Measurements from ENCODE around the gene CHCHD6. TPM values are rescaled to one million over a fixed set of nuclear protein-coding genes. Genes with fewer than 3 reads are reported as not detected.

Gene CHCHD6
- total RNA-seq, 4 donors from 2014 or later: 15.6 to 25.8 (median 21.2) TPM

DNA sequence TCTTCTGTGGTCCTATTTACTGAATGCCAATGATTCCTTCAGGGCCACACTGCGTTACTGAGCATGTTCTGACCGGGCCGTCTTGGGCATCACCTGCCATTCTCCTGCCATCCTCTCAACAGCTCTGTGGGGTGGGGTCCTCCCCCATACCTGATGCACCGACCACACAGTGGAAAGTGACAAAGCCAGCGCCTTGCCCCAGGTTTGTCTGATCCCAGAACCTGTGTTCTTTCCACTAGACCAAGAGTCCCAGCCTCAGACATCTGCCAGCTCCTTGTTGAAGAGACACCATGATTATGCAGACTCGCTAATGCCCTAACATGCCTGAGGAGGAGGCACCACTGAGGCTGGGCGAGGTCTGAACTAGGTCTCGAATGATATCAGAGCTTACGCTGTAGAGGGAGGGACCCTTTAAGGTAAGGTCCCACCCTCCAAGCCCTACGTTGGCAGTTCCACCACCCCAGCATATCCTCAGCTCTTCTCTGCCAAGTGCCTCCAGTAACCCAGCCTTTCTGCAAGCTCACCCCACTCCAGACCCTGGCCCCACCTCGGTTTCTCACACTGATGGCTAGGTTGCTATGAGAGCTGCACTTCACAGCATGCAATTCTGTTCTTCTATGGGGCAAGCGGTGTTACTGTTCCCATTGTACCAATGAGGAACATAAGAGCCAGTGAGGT is 249.1 kb downstream of the CHCHD6 start:
- TF ChIP-seq POLR2A (IDR thresholded peaks at IDR 0.05): no peak
- TF ChIP-seq, protein P1, sequence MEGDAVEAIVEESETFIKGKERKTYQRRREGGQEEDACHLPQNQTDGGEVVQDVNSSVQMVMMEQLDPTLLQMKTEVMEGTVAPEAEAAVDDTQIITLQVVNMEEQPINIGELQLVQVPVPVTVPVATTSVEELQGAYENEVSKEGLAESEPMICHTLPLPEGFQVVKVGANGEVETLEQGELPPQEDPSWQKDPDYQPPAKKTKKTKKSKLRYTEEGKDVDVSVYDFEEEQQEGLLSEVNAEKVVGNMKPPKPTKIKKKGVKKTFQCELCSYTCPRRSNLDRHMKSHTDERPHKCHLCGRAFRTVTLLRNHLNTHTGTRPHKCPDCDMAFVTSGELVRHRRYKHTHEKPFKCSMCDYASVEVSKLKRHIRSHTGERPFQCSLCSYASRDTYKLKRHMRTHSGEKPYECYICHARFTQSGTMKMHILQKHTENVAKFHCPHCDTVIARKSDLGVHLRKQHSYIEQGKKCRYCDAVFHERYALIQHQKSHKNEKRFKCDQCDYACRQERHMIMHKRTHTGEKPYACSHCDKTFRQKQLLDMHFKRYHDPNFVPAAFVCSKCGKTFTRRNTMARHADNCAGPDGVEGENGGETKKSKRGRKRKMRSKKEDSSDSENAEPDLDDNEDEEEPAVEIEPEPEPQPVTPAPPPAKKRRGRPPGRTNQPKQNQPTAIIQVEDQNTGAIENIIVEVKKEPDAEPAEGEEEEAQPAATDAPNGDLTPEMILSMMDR (IDR thresholded peaks at IDR 0.05): no peak
- peak in 1 of 2 donors; percentile 82 for DNase-seq (ENCODE audit: low spot score in 2 of 2)
- H3K4me3 ChIP-seq (ENCODE audit: low read depth, poor library complexity, severe bottlenecking): no peak overlapping the region
- intact Hi-C loops (cut with DNase I; ENCODE audit: low total_unique reads): no loop called here
- WGBS, 2 donors: 56 to 61% methylated on average over 12 of the region's 12 CpGs

DNA sequence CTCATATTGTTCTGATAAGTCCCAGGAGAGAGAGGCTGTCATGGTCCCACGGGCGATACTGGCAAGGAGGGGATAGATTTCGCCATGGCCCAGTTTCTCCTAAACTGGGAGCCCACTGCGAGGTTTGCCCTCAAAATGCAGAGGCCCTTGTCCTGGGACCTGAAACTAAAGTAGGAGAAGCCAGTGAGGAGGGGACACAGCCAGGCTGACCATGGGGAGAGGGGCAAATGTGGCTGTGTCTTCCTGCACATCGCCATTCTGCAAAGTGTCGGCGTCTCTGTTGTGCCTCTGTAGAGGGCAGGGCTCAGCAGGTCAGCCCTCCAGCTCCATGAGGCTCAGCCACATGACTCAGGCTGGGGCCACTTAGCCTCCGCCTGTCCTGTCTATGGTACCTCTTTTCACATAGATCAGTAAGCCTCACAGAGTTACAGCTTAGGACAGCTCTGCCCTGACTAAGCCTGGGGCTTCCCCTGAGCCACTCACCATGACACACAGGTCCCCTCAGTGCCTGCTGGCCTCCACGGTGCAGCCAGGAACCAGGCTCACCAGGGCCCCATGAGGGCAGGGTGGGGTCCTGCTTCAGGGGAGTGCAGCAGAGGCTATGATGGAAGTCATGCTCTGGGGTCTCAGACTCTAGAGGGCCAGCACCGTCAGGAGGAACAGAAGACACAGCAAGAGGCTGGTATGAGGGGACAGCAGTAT is 250.3 kb downstream of the CHCHD6 start:
- intact Hi-C loops (cut with DNase I; ENCODE audit: low total_unique reads): no loop called here
- TF ChIP-seq, protein P1 (IDR thresholded peaks at IDR 0.05): no peak
- TF ChIP-seq POLR2A (IDR thresholded peaks at IDR 0.05): no peak
- peak in 1 of 2 donors; percentile 81 for DNase-seq (ENCODE audit: low spot score in 2 of 2)
- 83 to 90% methylated on average over 10 of the region's 10 CpGs for WGBS, 2 donors
- no peak overlapping the region for H3K4me3 ChIP-seq (ENCODE audit: low read depth, poor library complexity, severe bottlenecking)

DNA sequence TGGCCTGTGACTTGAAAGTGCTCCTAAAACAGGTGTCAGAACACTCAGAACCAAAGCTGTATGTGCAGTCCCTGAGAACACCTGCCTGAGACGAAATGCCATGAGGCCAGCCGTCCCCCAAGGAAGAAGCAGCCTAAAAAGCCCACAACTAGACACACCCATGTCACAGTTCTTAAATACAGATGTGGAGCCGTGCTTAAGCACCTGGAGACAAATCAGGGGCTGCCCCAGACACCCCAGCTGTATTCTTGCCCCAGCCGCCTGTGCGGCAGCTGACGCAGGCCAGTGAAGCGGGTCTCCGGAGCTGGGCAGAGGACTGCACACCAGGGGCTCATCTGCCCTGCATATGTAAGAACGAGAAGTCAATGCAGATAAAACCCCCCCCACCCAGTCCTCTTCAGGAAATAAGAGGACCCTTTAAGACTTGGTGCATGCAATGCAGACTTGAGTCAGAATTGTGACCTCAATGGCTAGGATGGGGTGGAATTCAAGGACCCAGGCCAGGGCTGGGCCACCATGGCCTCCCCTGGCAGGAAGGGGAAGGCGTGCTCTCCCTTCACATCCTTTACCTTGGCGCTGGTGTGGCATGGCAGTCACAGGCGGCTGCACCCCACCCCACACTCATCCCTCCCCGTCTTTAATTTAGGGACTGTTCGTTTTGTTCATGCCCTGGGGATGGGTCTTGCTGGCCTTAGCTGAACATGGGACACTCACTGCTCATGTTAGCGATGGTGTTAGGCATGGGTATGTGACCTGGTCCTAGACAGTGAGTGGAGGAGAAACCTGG is 251.2 kb downstream of the CHCHD6 start:
- 93% methylated on average over 15 of the region's 15 CpGs for WGBS, 2 donors
- DNase-seq (ENCODE audit: low spot score in 2 of 2): peak in 1 of 2 donors; percentile 75
- H3K4me3 ChIP-seq (ENCODE audit: low read depth, poor library complexity, severe bottlenecking): no peak overlapping the region
- intact Hi-C loops (cut with DNase I; ENCODE audit: low total_unique reads): no loop called here
- TF ChIP-seq, protein P1 (IDR thresholded peaks at IDR 0.05): no peak
- no peak for TF ChIP-seq POLR2A (IDR thresholded peaks at IDR 0.05)

DNA sequence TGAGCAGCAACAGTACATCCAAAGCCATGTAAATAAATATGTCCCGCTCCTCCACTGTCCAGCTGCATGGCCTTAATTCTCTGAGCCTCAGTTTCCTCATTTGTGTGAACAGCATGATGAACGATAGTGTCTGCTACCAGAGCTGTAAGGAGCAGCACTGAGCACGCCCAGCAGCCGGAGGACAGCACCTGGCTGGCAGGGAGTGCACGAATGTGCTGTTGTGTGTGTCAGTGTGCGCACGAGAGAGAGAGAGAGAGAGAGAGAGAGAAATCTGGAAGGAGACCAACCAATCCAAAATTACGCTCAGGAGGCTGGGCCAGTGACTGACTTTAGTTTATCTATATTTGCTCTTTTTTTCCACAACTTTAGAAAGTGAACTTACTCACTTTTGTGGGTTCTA is 252.3 kb downstream of the CHCHD6 start:
- WGBS, 2 donors: 48 to 54% methylated on average over 8 of the region's 8 CpGs
- no peak for TF ChIP-seq POLR2A (IDR thresholded peaks at IDR 0.05)
- TF ChIP-seq, protein P1 (IDR thresholded peaks at IDR 0.05): no peak
- no peak overlapping the region for H3K4me3 ChIP-seq (ENCODE audit: low read depth, poor library complexity, severe bottlenecking)
- intact Hi-C loops (cut with DNase I; ENCODE audit: low total_unique reads): no loop called here
- DNase-seq (ENCODE audit: low spot score in 2 of 2): peak in 1 of 2 donors; percentile 73

DNA sequence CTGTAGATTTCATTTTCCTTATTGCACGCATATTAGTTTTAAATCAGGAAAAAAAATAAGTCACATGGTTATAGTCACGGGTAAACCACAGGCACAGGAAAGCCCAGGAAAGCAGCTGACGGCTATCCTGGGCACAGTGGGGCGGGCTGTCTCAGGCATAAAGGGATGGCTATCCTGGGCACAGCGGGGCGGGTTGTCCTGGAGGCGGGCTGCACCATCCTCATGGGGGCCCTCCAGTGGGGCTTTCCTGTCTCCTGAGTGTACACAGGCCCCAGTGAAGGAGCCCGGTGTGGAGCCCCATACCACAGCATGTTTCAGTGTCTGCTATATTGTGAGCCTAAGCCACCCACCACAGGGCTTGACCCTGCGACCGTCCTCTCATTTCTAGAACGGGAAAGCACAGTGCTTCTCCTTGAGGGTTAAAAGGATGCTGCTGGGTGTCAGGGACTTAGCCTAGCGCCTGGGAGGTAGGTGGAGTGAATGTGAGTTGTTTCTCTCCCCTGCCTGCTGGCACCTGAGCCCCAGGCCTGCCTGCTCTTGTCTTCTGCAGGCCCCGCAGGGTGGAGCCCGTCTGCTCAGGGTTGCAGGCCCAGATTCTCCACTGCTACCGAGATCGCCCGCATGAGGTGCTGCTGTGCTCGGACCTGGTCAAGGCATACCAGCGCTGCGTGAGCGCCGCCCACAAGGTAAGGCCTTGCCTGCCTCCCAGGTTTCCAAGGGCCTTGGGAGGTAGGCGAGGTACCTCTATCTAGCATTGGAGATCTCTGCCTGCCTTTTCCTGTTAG is 253.0 kb downstream of the CHCHD6 start:
- intact Hi-C loops (cut with DNase I; ENCODE audit: low total_unique reads): no loop called here
- 56 to 71% methylated on average over 22 to 23 of the region's 23 CpGs for WGBS, 2 donors
- no peak for TF ChIP-seq POLR2A (IDR thresholded peaks at IDR 0.05)
- TF ChIP-seq, protein P1 (IDR thresholded peaks at IDR 0.05): no peak
- no peak overlapping the region for H3K4me3 ChIP-seq (ENCODE audit: low read depth, poor library complexity, severe bottlenecking)
- peak in 1 of 2 donors; percentile 87 for DNase-seq (ENCODE audit: low spot score in 2 of 2)
